Thyroid gland (tissue), 4 donors: ENCODE measurements around the gene C3orf22. TPM values are rescaled to one million over a fixed set of nuclear protein-coding genes. Genes with fewer than 3 reads are reported as not detected.

Source experiments
- DNase-seq, 2 donors: peaks; one replicate each; pipeline ENCODE4 v3.0.0-alpha.2; 2019
- H3K27ac ChIP-seq, 3 donors: fragments of 200-600 bp; sonication (generic); 1 replicate in 2 of 3; 2 replicates in 1 of 3; pipeline ENCODE4 v1.5.1; 2016 to 2019; ENCODE audit warnings: mild to moderate bottlenecking in 1 of 3, moderate library complexity in 1 of 3
- H3K27me3 ChIP-seq: fragments of 200-600 bp; sonication (generic); one replicate; pipeline ENCODE4 v1.5.1; 2019
- H3K36me3 ChIP-seq, 2 donors: fragments of 200-600 bp; sonication (generic); one replicate each; pipeline ENCODE4 v1.5.1; 2016 to 2019
- H3K4me1 ChIP-seq, 2 donors: fragments of 200-600 bp; sonication (generic); one replicate each; pipeline ENCODE4 v1.5.1; 2017 to 2019
- H3K4me3 ChIP-seq, 3 donors: fragments of 200-600 bp; sonication (generic); replicated peaks in 1 of 3; 1 replicate in 2 of 3; 2 replicates in 1 of 3; pipeline ENCODE4 v1.5.1; 2016; ENCODE audit warnings: mild to moderate bottlenecking in 1 of 3
- H3K9me3 ChIP-seq: fragments of 200-600 bp; sonication (generic); one replicate; pipeline ENCODE4 v1.5.1; 2017
- POLR2A ChIP-seq, 2 donors: fragments of 450-650 bp; IDR thresholded peaks; one replicate each; pipeline ENCODE4 v1.6.1; 2017; ENCODE audit warnings: antibody characterized with exemption in 2 of 2, mild to moderate bottlenecking in 2 of 2, moderate library complexity in 1 of 2
- WGBS, 2 donors: methylation state at CpG; one replicate each; pipeline ENCODE4 v1.1.5; 2017; 5-methylcytosine and 5-hydroxymethylcytosine counted together
- intact Hi-C: fragments of 100-400 bp; cut with DNase I; formaldehyde crosslinking; loops from one replicate; pipeline ENCODE4 v1.15.1; 2023
- total RNA-seq, 4 donors: library from RNA; depleted of rRNA; stranded (reverse); fragments of >200 nt; gene quantifications; one replicate each; pipeline ENCODE4 v1.2.3, GENCODE V29; 2016
- TF ChIP-seq, protein P1 (sequence below), 6 experiments: fragments of 200-600 bp in 3 of 6; fragments of 450-650 bp in 3 of 6; sonication (generic) in 3 of 6; IDR thresholded peaks; one replicate each; pipeline ENCODE4 v1.5.1; 2016 to 2019; ENCODE audit warnings: antibody characterized with exemption in 6 of 6, mild to moderate bottlenecking in 2 of 6, inconsistent platforms in 1 of 6, moderate library complexity in 1 of 6

The C3orf22 gene
- total RNA-seq, 4 donors from 2014 or later: not detected

DNA sequence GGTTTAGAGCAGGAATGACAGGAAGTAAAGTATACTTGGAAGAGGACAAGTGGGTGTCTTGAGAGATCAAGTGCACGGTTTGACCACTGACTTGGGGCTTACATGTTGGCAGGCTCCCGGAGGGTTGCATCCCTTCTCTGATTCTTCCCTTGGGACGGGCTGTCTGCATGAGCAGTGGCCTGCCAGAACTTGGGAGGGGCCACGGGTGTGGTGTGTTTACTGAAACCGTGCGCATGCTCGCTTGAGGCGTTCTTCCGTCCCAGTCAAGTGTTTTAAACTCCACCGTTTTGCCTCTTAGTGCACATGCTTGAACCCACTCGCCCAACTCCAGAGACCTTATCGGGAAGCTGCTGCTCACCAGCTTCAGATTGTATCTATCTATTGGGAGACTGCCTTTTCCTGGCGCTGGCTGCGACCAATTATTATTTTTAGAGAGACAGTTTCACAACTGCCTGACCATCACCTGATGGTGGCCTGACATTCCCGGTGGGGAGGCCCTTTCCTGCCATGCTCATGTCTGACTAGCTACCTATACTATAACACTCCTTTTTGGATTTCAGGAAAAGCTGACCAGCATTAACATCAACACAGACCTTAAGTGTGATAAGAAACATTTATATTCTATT is 14.9 kb upstream of the C3orf22 start:
- Histone ChIP-seq H3K27me3 (no peaks in the 10 kb centered on the region), H3K36me3 (no peaks in the 10 kb centered on the region), H3K4me3 (no peak overlapping the region), H3K4me1 (no peaks in the 10 kb centered on the region), H3K27ac (no peak overlapping the region), H3K9me3 (no peaks in the 10 kb centered on the region)
- no peak for TF ChIP-seq POLR2A (IDR thresholded peaks at IDR 0.05)
- TF ChIP-seq, protein P1, sequence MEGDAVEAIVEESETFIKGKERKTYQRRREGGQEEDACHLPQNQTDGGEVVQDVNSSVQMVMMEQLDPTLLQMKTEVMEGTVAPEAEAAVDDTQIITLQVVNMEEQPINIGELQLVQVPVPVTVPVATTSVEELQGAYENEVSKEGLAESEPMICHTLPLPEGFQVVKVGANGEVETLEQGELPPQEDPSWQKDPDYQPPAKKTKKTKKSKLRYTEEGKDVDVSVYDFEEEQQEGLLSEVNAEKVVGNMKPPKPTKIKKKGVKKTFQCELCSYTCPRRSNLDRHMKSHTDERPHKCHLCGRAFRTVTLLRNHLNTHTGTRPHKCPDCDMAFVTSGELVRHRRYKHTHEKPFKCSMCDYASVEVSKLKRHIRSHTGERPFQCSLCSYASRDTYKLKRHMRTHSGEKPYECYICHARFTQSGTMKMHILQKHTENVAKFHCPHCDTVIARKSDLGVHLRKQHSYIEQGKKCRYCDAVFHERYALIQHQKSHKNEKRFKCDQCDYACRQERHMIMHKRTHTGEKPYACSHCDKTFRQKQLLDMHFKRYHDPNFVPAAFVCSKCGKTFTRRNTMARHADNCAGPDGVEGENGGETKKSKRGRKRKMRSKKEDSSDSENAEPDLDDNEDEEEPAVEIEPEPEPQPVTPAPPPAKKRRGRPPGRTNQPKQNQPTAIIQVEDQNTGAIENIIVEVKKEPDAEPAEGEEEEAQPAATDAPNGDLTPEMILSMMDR (IDR thresholded peaks at IDR 0.05): no peak
- peak; percentile 63 to 65 for DNase-seq
- WGBS, 2 donors: 47 to 50% methylated on average over 15 of the region's 15 CpGs
- intact Hi-C loops: no loop called here

DNA sequence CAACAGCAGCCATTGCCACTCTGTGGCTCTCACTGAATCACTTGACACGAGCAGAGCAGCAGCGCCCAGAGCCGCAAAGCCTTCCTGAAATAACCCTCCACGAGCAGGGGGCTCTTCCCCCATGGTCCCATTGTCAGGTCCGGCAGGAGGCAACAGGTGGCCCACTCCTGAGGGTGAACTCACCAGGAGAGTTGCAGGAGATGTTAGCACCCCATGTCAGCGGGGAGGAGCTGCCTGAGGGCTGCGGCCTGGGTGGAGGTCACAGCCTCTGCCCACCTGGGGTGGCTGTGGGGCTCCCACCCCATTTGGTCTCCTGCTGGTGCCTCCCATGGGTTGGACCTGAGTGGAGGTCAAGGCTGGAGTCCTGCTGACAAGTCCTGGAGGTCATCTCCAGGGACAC is 12.3 kb upstream of the C3orf22 start:
- H3K4me1 ChIP-seq: no peaks in the 10 kb centered on the region
- H3K27ac ChIP-seq: no peak overlapping the region
- intact Hi-C loops: no loop called here
- H3K36me3 ChIP-seq: no peaks in the 10 kb centered on the region
- TF ChIP-seq POLR2A (IDR thresholded peaks at IDR 0.05): no peak
- TF ChIP-seq, protein P1 (IDR thresholded peaks at IDR 0.05): no peak
- H3K4me3 ChIP-seq: no peak overlapping the region
- no peaks in the 10 kb centered on the region for H3K9me3 ChIP-seq
- WGBS, 2 donors: 89 to 94% methylated on average over 7 of the region's 7 CpGs
- DNase-seq: no peak
- no peaks in the 10 kb centered on the region for H3K27me3 ChIP-seq

GRCh38 chr3:126570103-126570541 is 11.4 kb upstream of the C3orf22 start:
- Histone ChIP-seq H3K36me3 (no peaks in the 10 kb centered on the region), H3K4me1 (no peaks in the 10 kb centered on the region), H3K27me3 (no peaks in the 10 kb centered on the region), H3K27ac (no peak overlapping the region), H3K4me3 (no peak overlapping the region), H3K9me3 (no peaks in the 10 kb centered on the region)
- TF ChIP-seq, protein P1 (IDR thresholded peaks at IDR 0.05): no peak
- TF ChIP-seq POLR2A (IDR thresholded peaks at IDR 0.05): no peak
- no peak for DNase-seq
- intact Hi-C loops: no loop called here
- WGBS, 2 donors: 42 to 80% methylated on average over 2 to 5 of the region's 6 CpGs

DNA sequence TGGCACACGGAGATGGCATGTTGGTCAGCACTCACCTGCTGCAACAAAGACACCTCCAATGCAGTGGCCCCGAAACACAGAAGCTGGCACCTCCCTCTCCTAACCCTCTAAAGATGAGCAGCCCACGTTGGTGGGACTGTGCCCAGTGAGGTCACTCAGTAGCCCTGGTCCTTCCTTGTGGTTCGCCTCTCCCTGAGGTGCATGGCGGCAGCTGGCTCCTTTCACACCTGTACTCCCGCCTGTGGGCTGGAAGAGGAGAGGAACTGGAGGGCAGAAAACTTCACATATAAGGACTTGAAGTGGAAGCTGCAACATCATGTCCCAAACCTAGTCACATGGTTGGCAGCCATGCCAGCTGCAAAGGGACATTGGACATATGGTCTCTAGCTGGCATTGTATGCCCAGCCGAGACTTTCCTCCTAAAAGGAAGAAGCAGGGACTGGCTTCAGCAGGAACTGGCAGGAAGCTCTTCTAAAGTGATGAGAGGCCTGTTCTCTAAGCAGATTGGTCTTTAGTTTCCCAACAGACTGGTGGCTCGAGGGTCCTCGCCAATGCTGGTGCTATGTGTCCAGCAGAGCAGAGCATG is 10.8 kb upstream of the C3orf22 start:
- 85 to 98% methylated on average over 8 to 9 of the region's 9 CpGs for WGBS, 2 donors
- intact Hi-C loops: no loop called here
- no peak overlapping the region for H3K4me3 ChIP-seq
- no peaks in the 10 kb centered on the region for H3K4me1 ChIP-seq
- H3K9me3 ChIP-seq: no peaks in the 10 kb centered on the region
- TF ChIP-seq POLR2A (IDR thresholded peaks at IDR 0.05): no peak
- TF ChIP-seq, protein P1 (IDR thresholded peaks at IDR 0.05): no peak
- H3K27me3 ChIP-seq: no peaks in the 10 kb centered on the region
- no peak overlapping the region for H3K27ac ChIP-seq
- H3K36me3 ChIP-seq: no peaks in the 10 kb centered on the region
- DNase-seq: no peak

DNA sequence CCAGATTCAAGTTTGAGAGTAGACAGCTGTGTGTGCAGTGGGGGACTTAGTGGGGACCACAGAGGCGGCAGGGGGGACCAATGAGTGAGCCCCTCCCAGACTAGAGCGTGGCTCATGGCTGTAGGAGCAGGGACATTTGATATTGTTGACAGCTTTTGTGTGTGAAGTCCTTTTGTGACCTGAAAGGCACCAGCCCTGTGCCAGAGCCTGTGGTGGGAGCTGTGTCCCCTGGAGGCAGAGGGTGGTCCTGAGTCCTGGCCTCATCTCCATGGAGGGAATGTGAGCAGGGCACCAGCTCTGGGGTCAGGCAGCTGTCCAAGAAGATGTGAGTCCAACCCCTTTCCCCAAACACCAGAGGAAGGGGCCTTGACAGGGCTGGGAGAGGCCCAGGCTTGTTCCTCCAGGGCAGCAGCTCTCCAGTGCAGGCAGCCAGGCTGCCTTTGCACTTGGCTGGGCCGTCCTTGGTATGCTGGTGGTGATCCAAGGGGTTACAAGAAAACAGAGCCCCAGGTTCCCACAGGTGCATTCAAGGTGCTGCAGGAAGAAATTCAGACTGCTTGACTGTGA is 10.1 kb upstream of the C3orf22 start:
- intact Hi-C loops: no loop called here
- no peak for DNase-seq
- Histone ChIP-seq H3K36me3 (no peaks in the 10 kb centered on the region), H3K27me3 (no peaks in the 10 kb centered on the region), H3K27ac (no peak overlapping the region), H3K9me3 (no peaks in the 10 kb centered on the region), H3K4me1 (no peaks in the 10 kb centered on the region), H3K4me3 (no peak overlapping the region)
- TF ChIP-seq, protein P1 (IDR thresholded peaks at IDR 0.05): no peak
- TF ChIP-seq POLR2A (IDR thresholded peaks at IDR 0.05): no peak
- WGBS, 2 donors: 81 to 100% methylated on average over 2 of the region's 3 CpGs
